Skin epidermis (tissue), 12 donors: Measurements from ENCODE around the gene CST9.

Experiments
- H3K27ac ChIP-seq, 21 experiments: fragments of 200-600 bp; sonication (generic) in 11 of 21; one replicate each; pipeline ENCODE4 v1.5.0; 2020; ENCODE audit warnings: mild to moderate bottlenecking in 3 of 21, inconsistent platforms in 2 of 21, moderate library complexity in 2 of 21
- H3K4me3 ChIP-seq, 7 experiments: fragments of 200-600 bp; sonication (generic) in 2 of 7; one replicate each; pipeline ENCODE4 v1.5.0; 2020; ENCODE audit warnings: inconsistent platforms in 2 of 7, mild to moderate bottlenecking in 2 of 7, moderate library complexity in 1 of 7

Gene CST9, protein sequence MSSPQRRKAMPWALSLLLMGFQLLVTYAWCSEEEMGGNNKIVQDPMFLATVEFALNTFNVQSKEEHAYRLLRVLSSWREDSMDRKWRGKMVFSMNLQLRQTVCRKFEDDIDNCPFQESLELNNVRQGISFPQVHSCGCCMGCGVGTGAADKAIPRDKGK

DNA sequence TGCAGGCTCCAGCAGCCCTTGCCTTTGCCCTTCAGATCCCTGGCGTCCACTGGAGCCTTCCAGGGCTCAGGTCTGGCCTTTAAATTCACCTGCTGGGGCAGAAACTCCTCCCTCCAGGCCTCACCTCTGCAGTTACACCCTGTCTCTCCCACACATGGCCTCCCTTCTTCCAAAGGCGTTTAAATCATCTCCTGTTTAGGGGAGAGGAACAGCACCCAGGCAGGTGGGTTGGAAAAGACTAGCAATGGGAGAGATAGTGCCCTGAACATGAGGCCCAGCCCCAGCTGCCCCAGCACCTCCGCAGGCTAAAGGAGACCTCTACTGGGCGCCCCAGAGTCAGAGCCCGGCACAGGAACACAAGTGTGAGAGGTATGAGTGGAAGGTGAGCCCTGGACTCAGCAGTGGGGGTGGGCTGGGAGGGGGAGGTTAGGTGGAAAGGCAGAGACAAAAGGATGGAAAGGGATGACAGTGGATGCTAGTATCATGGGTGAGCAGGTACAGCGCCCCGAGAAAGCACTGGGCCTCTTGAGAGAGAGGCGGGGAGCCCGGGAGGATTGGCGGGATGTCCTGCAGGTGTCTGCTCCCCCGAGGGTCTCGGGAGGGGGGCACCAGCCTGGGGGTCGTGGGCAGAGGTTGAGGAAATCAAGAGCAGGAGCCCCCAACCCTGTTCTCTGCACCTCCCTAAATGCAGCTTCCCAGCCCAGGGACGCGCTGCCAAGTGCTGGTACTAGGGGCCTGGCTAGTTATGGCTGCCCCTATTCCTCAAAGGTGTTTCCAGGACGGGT, at the start of gene CST9:
CST9 (minus strand) TSS at position 51 of the 785 bp plus-strand sequence. CDS start 53 bp downstream, outside the sequence.
- H3K27ac ChIP-seq = no peak within 1 kb of the TSS
- no peak within 1 kb of the TSS for H3K4me3 ChIP-seq

DNA sequence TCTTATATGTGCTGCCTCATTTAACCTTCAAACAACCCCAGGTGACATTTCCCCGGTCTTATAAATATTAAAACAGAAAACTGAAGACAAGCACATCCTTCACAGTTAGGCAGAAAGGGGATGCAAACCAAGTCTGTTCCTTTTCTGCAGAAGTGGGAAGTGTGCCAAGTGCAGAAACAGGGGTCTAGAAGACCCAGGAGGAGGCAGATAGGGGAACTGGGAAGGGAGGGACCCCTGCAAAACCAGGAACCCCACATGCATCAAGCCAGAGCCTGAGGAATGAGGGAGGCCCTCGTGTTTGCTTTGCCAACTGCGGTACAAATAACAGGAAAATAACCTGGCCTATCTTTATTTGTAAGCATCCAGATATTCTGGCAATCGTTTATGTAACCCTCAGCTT, 49.0 kb upstream of the CST9 start:
- Histone ChIP-seq H3K4me3 (no peak overlapping the region), H3K27ac (peak overlapping the region in 10 of 21 experiments; percentile 11 to 81 (median 54))

- Histone ChIP-seq H3K4me3 (no peak overlapping the region), H3K27ac (peak overlapping the region in 11 of 21 experiments; percentile 1 to 74 (median 44))
Measured at GRCh38 chr20:23654000-23654399, 48.3 kb upstream of the CST9 start.

GRCh38 chr20:23653400-23653938, 47.8 kb upstream of the CST9 start:
- Histone ChIP-seq H3K27ac (peak overlapping the region in 12 of 21 experiments; percentile 1 to 74 (median 40)), H3K4me3 (no peak overlapping the region)

- peak overlapping the region in 8 of 21 experiments; percentile 1 to 61 (median 31) for H3K27ac ChIP-seq
- H3K4me3 ChIP-seq = no peak overlapping the region
Measured at GRCh38 chr20:23652926-23653325, 47.2 kb upstream of the CST9 start.

- peak overlapping the region in 3 of 21 experiments; percentile 44 to 61 (median 52) for H3K27ac ChIP-seq
- no peak overlapping the region for H3K4me3 ChIP-seq
Measured at GRCh38 chr20:23652371-23652770, 46.7 kb upstream of the CST9 start.

DNA sequence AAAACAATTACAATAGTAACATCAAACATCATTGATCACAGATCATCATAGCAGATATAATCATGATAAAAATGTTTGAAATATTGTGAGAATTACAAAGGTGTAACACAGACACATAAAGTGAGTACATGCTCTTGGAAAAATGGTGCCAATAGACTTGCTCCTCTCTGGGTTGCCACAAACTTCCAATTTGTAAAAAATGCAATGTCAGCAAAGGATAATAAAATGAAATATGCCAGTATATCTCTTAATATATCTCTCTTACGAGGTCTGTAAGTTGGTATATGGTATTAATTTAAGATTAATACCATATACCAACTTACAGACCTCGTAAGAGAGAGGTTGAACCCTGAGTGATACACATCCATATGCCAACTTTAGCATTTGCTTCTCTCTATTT, 45.4 kb upstream of the CST9 start:
- no peak overlapping the region for H3K27ac ChIP-seq
- H3K4me3 ChIP-seq = no peak overlapping the region

DNA sequence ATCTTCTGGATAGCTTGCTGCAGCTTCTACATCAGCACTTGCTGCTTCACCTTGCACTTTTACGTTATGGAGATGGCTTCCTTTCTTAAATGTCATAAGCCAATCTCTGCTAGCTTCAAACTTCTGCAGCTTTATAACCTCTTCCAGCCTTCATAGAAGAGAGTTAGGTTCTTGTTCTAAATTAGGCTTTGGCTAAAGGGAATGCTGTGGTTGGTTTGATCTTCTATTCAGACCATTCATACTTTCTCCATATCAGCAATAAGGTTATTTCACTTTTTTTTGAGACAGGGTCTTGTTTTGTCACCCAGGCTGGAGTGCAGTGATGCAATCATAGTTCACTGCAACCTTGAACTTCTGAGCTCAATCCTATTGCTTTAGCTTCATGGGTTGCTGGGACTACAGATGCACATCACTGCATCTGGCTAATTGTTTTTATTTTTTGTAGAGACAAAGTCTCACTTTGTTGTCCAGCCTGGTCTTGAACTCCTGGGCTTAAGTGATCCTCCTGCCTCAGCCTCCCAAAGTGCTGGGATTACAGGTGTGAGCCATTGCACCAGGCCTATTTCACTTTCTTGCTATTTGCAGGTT, 44.2 kb upstream of the CST9 start:
- Histone ChIP-seq H3K4me3 (no peak overlapping the region), H3K27ac (no peak overlapping the region)

DNA sequence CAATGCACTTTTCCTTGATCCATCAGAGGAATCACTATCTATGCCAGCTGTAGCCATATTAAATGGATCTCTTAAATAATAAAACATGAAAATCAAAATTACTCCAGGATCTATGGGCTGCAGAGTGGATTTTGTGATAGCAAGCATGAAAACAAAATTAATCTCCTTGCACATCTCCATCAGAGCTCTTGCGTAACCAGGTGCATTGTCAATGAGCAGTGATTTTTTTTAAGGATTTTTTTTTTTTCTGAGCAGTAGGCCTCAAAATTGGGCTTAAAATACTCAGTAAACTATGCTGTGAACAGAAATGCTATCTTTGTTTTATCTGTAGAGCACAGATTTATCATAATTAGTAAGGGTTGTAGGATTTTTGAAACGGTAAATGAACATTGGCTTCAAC, 43.5 kb upstream of the CST9 start:
- Histone ChIP-seq H3K4me3 (no peak overlapping the region), H3K27ac (no peak overlapping the region)

- Histone ChIP-seq H3K27ac (peak overlapping the region in 1 of 21 experiments; percentile 63), H3K4me3 (no peak overlapping the region)
Measured at GRCh38 chr20:23647346-23647745, 41.6 kb upstream of the CST9 start.

GRCh38 chr20:23646106-23646873, 40.6 kb upstream of the CST9 start:
- H3K4me3 ChIP-seq = no peak overlapping the region
- H3K27ac ChIP-seq = peak overlapping the region in 2 of 21 experiments; percentile 27 to 63

DNA sequence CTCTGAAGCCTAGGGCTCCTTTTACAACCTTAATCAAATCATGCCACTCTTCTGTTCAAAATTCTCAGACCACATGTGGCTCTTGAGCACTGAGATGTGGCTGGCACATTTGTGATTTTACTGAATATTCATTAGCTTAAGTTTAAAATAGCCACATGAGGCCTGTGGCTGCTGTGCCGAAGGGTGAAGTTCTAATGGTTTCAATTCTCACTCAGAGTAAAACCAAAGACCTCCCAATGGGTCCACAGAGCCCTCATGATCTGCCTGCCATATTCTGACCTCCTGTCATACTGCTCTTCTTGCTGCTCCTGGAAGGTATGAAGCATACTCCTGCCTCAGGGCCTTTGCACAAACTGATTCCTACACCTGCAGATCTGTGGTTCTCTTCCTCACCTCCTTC, 39.9 kb upstream of the CST9 start:
- Histone ChIP-seq H3K27ac (peak overlapping the region in 1 of 21 experiments; percentile 13), H3K4me3 (no peak overlapping the region)

GRCh38 chr20:23644164-23644563, 38.4 kb upstream of the CST9 start:
- Histone ChIP-seq H3K4me3 (no peak overlapping the region), H3K27ac (peak overlapping the region in 1 of 21 experiments; percentile 16)

GRCh38 chr20:23643659-23644058, 37.9 kb upstream of the CST9 start:
- no peak overlapping the region for H3K4me3 ChIP-seq
- H3K27ac ChIP-seq = peak overlapping the region in 1 of 21 experiments; percentile 16

GRCh38 chr20:23641936-23642751, 36.4 kb upstream of the CST9 start:
- Histone ChIP-seq H3K4me3 (no peak overlapping the region), H3K27ac (peak overlapping the region in 8 of 21 experiments; percentile 3 to 67 (median 30))

- H3K4me3 ChIP-seq = no peak overlapping the region
- peak overlapping the region in 2 of 21 experiments; percentile 27 to 67 for H3K27ac ChIP-seq
Measured at GRCh38 chr20:23640671-23641667, 35.3 kb upstream of the CST9 start.

- Histone ChIP-seq H3K27ac (peak overlapping the region in 1 of 21 experiments; percentile 27), H3K4me3 (no peak overlapping the region)
Measured at GRCh38 chr20:23640018-23640601, 34.4 kb upstream of the CST9 start.
